GM12865 (cell line): ENCODE data around the gene SDHAF1.

Experiments
- DNase-seq: peaks from one replicate; pipeline ENCODE4 v3.0.0; 2010; ENCODE audit warnings: low read depth
- H3K4me3 ChIP-seq: 2 replicates; pipeline ENCODE4 v1.5.1; 2011; ENCODE audit warnings: mild to moderate bottlenecking, low read depth, low read length, control low read depth
- CTCF ChIP-seq: IDR thresholded peaks from 2 replicates; pipeline ENCODE4 v1.5.1; 2011; ENCODE audit warnings: low read length, control low read depth, low read depth, inconsistent platforms; ENCODE audit not compliant: insufficient read depth; ENCODE audit errors: missing control alignments

SDHAF1 gene

DNA sequence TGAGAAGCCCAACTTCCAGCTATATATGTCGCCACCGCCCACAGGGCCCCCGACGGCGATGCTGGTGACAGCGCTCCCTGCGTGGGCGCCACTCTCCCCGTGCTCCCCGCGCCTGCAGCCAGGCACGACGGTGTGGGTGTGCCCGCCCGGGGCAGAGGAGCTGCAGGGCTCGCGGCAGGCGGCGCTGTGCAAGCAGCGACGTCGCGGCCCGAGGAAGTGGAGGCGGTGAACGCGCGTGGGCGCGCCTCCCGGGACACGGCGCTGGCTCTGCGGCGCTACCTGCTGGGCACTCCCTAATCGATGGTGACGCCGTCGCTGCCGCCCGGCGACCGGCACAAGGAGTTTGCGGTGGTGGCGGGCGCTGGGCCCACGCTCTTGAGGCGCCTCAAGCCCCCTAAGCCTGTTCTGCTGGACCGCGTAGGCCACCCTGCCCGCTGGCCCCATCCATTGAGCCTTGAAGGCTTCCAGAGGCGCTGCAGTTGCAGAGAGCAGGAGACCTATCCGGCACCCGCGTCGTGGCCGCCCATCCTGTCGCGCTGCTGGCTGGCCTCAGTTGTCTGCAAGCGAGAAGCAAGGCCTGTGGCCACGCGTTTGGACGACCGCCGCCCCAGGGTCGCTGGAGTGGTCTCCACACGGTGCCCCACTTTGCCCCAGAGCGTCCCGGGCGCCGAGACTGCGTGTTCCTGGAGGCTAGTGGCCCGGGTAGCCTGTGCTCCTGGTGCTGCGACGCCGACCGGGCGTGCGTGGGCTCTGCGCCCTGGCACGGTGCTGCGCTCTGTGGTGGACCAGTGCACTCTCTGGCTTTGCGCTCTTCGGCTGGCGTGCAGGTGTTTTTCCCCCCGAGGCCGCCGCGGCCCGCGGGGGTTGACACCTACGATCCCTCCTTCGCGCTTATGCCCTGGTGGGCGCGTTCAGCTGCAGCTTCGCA, 35.7 kb upstream of the SDHAF1 start:
- no peak for DNase-seq
- TF ChIP-seq CTCF = peak; percentile 19
- no peak overlapping the region for H3K4me3 ChIP-seq

GRCh38 chr19:35959968-35960320, 35.0 kb upstream of the SDHAF1 start:
- TF ChIP-seq CTCF = no peak
- H3K4me3 ChIP-seq = no peak overlapping the region
- no peak for DNase-seq

DNA sequence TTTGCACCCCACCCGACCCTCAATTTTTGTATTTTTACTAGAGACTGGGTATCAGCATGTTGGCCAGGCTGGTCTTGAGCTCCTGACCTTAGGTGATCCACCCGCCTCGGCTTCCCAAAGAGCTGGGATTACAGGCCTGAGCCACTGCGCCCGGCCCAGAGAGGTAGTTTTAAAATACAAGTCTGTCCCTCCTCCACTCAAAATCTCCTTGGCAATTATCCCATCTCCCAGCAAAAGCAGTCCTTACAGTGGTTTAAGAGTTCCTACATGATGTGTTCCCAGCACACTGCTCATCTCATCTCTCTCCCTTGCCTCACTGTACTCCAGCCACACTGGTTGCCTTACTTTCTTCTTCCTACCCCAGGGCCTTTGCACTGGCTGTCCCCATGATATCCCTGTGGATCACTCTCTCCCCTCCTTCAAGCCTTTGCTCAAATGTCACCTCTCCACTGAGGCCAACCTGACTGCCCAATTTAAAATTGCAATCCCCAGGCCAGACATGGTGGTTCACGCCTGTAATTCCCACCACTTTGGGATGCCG, 34.5 kb upstream of the SDHAF1 start:
- no peak for DNase-seq
- TF ChIP-seq CTCF = no peak
- no peak overlapping the region for H3K4me3 ChIP-seq

- DNase-seq = peak; percentile 31
- TF ChIP-seq CTCF = no peak
- H3K4me3 ChIP-seq = no peak overlapping the region
Observed at GRCh38 chr19:35963514-35963913, 31.5 kb upstream of the SDHAF1 start.

- TF ChIP-seq CTCF = no peak
- H3K4me3 ChIP-seq = no peak overlapping the region
- DNase-seq = no peak
Observed at GRCh38 chr19:35966771-35967170, 28.2 kb upstream of the SDHAF1 start.

DNA sequence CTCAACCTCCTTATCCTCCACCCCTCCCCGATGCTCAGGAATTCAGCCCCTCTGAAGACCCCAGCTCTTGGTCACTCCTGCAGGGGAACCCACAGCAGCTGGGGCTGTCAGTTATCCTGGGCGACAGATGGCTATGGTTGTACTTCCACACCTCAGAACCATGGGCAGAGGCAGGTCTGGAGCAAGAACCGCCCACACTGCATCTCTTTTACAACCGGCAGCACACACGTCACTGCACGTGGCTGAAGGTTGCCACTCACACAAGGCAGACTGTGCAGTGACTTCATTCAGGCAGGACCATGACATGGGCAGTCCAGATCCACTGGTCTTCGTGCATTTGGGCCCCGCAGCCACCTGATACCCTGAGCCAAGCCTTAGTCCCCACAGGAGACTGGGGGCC, 21.5 kb upstream of the SDHAF1 start:
- no peak for TF ChIP-seq CTCF

More for the DNA sequence above, 21.5 kb upstream of the SDHAF1 start:
- H3K4me3 ChIP-seq = no peak overlapping the region
- no peak for DNase-seq
